Endothelial cell of umbilical vein (primary cell): ENCODE results near the gene TRIM29. TPM values are rescaled to one million over a fixed set of nuclear protein-coding genes. Genes with fewer than 3 reads are reported as not detected.

Source experiments
- BruUV-seq: library from RNA; stranded (reverse); fragments of 400-500 nt; replicated peaks from 2 replicates; lab custom pipeline; 2021; lab: Mats Ljungman, UMichigan
- CTCF ChIA-PET: fragments of 300-600, 350-600 bp; sonication (Branson Sonifier 250); formaldehyde crosslinking; loops from one replicate; lab custom pipeline; 2021; ENCODE audit warnings: antibody characterized with exemption, inconsistent platforms; lab: Charles Lee
- POLR2A ChIA-PET: fragments of 300-600, 350-600 bp; sonication (Branson Sonifier 250); formaldehyde crosslinking; loops from one replicate; lab custom pipeline; 2021; ENCODE audit warnings: antibody characterized with exemption, inconsistent platforms; lab: Charles Lee
- DNase-seq: peaks from one replicate; pipeline ENCODE4 v3.0.0-alpha.2; 2011; ENCODE audit warnings: low read depth, low spot score
- FAIRE-seq: peaks from 2 replicates; lab custom pipeline; 2011; peaks lifted over from hg19 to GRCh38; lab: Jason Lieb, UNC
- H2AFZ ChIP-seq: 2 replicates; pipeline ENCODE4 v1.6.0; 2012; ENCODE audit warnings: low read depth, low read length, control low read depth, inconsistent platforms
- H3K27ac ChIP-seq: 2 replicates; pipeline ENCODE4 v1.5.1; 2011; ENCODE audit warnings: low read depth, mild to moderate bottlenecking, control low read depth, low read length, moderate library complexity; ENCODE audit not compliant: insufficient read depth
- H3K27me3 ChIP-seq, 2 experiments: 2 replicates each; pipeline versions ENCODE4 v1.6.0 to v1.6.1; 2011; ENCODE audit warnings: low read length in 2 of 2, mixed read lengths in 1 of 2; ENCODE audit not compliant: control insufficient read depth in 2 of 2, insufficient read depth in 2 of 2
- H3K36me3 ChIP-seq, 2 experiments: 2 replicates in 1 of 2; 3 replicates in 1 of 2; pipeline ENCODE4 v1.5.1; 2011; ENCODE audit warnings: low read length in 2 of 2, mild to moderate bottlenecking in 1 of 2, moderate library complexity in 1 of 2; ENCODE audit not compliant: control insufficient read depth in 2 of 2, insufficient read depth in 2 of 2; ENCODE audit errors: extremely low read depth in 1 of 2
- H3K4me1 ChIP-seq: 3 replicates; pipeline ENCODE4 v1.5.1; 2011; ENCODE audit warnings: mild to moderate bottlenecking, low read length; ENCODE audit not compliant: control insufficient read depth, insufficient read depth; ENCODE audit errors: extremely low read depth
- H3K4me2 ChIP-seq: 2 replicates; pipeline ENCODE4 v1.6.1; 2011; ENCODE audit warnings: low read length, control low read depth, mixed read lengths; ENCODE audit not compliant: insufficient read depth
- H3K4me3 ChIP-seq, 3 experiments: fragments of 200-600 bp in 1 of 3; sonication (generic), shearing (Covaris generic) in 1 of 3; replicated peaks in 1 of 3; 2 replicates each; pipeline ENCODE4 v1.5.1; 2011 to 2016; ENCODE audit warnings: control low read depth in 3 of 3, low read length in 3 of 3, mild to moderate bottlenecking in 2 of 3, inconsistent platforms in 1 of 3, low read depth in 1 of 3, moderate library complexity in 1 of 3; ENCODE audit not compliant: insufficient read depth in 1 of 3
- H3K79me2 ChIP-seq: 2 replicates; pipeline ENCODE4 v1.6.0; 2012; ENCODE audit warnings: low read length, inconsistent platforms; ENCODE audit not compliant: control insufficient read depth, insufficient read depth
- H3K9ac ChIP-seq: replicated peaks from 2 replicates; pipeline ENCODE3; 2011; ENCODE audit warnings: low read length, control low read depth; ENCODE audit not compliant: insufficient read depth; ENCODE audit errors: extremely low read depth
- H3K9me1 ChIP-seq: replicated peaks from 3 replicates; pipeline ENCODE4 v1.6.0; 2011; ENCODE audit warnings: mild to moderate bottlenecking, low read length; ENCODE audit not compliant: control insufficient read depth, insufficient read depth; ENCODE audit errors: extremely low read depth
- H3K9me3 ChIP-seq: replicated peaks from 2 replicates; pipeline ENCODE4 v1.5.1; 2012; ENCODE audit warnings: low read length, inconsistent platforms; ENCODE audit not compliant: control insufficient read depth, insufficient read depth
- H4K20me1 ChIP-seq: replicated peaks from 2 replicates; pipeline ENCODE3; 2011; ENCODE audit warnings: mild to moderate bottlenecking, low read length; ENCODE audit not compliant: control insufficient read depth, insufficient read depth; ENCODE audit errors: extremely low read depth
- EZH2 ChIP-seq: IDR thresholded peaks from 2 replicates; pipeline ENCODE4 v1.6.1; 2012; ENCODE audit warnings: borderline replicate concordance, low read depth, mild to moderate bottlenecking, moderate library complexity, low read length, inconsistent platforms; ENCODE audit not compliant: severe bottlenecking
- FOS ChIP-seq: IDR thresholded peaks from 2 replicates; pipeline ENCODE4 v1.6.1; 2011; ENCODE audit warnings: mild to moderate bottlenecking, low read length, moderate library complexity, borderline replicate concordance; ENCODE audit not compliant: insufficient read depth
- GATA2 ChIP-seq: IDR thresholded peaks from 2 replicates; pipeline ENCODE4 v1.7.0; 2011; ENCODE audit warnings: low read depth, mild to moderate bottlenecking, moderate library complexity, mixed read lengths, low read length; ENCODE audit not compliant: insufficient read length, insufficient read depth
- JUN ChIP-seq: IDR thresholded peaks from 2 replicates; pipeline ENCODE4 v1.6.1; 2011; ENCODE audit warnings: borderline replicate concordance, low read depth; ENCODE audit not compliant: insufficient read length, insufficient read depth
- MYC ChIP-seq: IDR thresholded peaks from one replicate; pipeline ENCODE4 v1.6.1; 2011; ENCODE audit warnings: mild to moderate bottlenecking, low read depth, low read length
- POLR2A ChIP-seq: IDR thresholded peaks from 2 replicates; pipeline ENCODE4 v1.6.1; 2012; ENCODE audit warnings: low read depth, mild to moderate bottlenecking, control low read depth, low read length
- POLR2AphosphoS5 ChIP-seq: IDR thresholded peaks from 2 replicates; pipeline ENCODE4 v1.6.1; 2012; ENCODE audit warnings: low read depth, mild to moderate bottlenecking, control low read depth, low read length, moderate library complexity; ENCODE audit not compliant: insufficient read depth
- dilution Hi-C: fragments of 300-500 bp; cut with MboI; formaldehyde crosslinking; loops from one replicate; pipeline ENCODE4 v1.15.0; 2019; ENCODE audit warnings: low sequenced_read_pairs; ENCODE audit not compliant: extremely low pct_ligation_motif_present
- intact Hi-C: fragments of 100-400 bp; cut with micrococcal nuclease; formaldehyde crosslinking; loops from one replicate; pipeline ENCODE4 v1.10.0; 2022
- polyA plus RNA-seq, 4 experiments: library from polyadenylated mRNA; depleted of rRNA in 3 of 4; stranded (reverse) in 3 of 4; unstranded in 1 of 4; fragments of >200 nt; gene quantifications; 2 replicates each; pipeline versions ENCODE4 v1.2.1 to v1.2.3, GENCODE V29; 2011 to 2012; ENCODE audit warnings: missing spikeins in 1 of 4
- total RNA-seq: library from RNA; stranded (reverse); gene quantifications from 2 replicates; pipeline ENCODE4 v1.2.3, GENCODE V29; 2021
- TF ChIP-seq, protein P1 (sequence below), 2 donors: IDR thresholded peaks; 1 replicate in 1 of 2; 2 replicates in 1 of 2; pipeline ENCODE4 v1.5.1; 2011; ENCODE audit warnings: low read length in 2 of 2, mild to moderate bottlenecking in 2 of 2, moderate library complexity in 2 of 2, control low read depth in 1 of 2, inconsistent platforms in 1 of 2, low read depth in 1 of 2; ENCODE audit not compliant: insufficient read depth in 1 of 2; ENCODE audit errors: extremely low read depth in 1 of 2
- TF ChIP-seq, protein P2 (sequence below): IDR thresholded peaks from 2 replicates; pipeline ENCODE4 v1.6.1; 2011; ENCODE audit not compliant: insufficient read depth, insufficient read length

Gene TRIM29
- total and polyA plus RNA-seq, 2 donors (not counting 3 experiments of a cell fraction or from before 2014, with no cell fraction given): not detected

DNA sequence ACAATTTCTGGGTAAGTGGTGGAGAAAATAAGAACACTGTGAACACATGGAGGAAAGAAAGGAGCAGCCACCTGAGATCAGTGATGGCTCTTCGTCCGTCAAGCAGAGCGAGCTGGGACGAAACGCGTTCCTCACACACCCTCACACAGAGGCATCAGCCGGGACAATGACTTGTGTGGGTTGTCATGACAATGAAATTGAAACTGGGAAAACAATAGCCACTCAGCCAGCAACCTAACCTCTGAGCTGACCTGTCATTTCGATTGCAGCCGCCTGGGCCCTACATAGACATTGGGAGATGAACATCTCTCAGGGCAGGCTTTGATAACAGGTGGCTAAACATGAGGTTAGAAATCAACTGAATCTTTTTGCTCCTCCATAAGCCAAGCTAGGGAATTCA lies 51.3 kb downstream of the TRIM29 start:
- dilution Hi-C loops: no loop called here
- POLR2A ChIA-PET: no interaction called here
- no TSS peak for BruUV-seq
- TF ChIP-seq, protein P1, sequence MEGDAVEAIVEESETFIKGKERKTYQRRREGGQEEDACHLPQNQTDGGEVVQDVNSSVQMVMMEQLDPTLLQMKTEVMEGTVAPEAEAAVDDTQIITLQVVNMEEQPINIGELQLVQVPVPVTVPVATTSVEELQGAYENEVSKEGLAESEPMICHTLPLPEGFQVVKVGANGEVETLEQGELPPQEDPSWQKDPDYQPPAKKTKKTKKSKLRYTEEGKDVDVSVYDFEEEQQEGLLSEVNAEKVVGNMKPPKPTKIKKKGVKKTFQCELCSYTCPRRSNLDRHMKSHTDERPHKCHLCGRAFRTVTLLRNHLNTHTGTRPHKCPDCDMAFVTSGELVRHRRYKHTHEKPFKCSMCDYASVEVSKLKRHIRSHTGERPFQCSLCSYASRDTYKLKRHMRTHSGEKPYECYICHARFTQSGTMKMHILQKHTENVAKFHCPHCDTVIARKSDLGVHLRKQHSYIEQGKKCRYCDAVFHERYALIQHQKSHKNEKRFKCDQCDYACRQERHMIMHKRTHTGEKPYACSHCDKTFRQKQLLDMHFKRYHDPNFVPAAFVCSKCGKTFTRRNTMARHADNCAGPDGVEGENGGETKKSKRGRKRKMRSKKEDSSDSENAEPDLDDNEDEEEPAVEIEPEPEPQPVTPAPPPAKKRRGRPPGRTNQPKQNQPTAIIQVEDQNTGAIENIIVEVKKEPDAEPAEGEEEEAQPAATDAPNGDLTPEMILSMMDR (IDR thresholded peaks at IDR 0.05; ENCODE audit: extremely low read depth in 1 of 2, insufficient read depth in 1 of 2, low read depth in 1 of 2, low read length in 2 of 2): no peak
- TF ChIP-seq JUN (no peak), GATA2 (no peak), POLR2AphosphoS5 (no peak), MYC (no peak), POLR2A (no peak), EZH2 (no peak), FOS (no peak)
- TF ChIP-seq, protein P2, sequence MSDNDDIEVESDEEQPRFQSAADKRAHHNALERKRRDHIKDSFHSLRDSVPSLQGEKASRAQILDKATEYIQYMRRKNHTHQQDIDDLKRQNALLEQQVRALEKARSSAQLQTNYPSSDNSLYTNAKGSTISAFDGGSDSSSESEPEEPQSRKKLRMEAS: no peak
- Histone ChIP-seq H2AFZ (no peak overlapping the region), H3K36me3 (no peaks in the 10 kb centered on the region), H3K4me3 (no peak overlapping the region), H3K27me3 (no peaks in the 10 kb centered on the region), H3K9me1 (no peaks in the 10 kb centered on the region), H3K4me2 (no peak overlapping the region), H3K79me2 (no peaks in the 10 kb centered on the region), H3K9me3 (peaks cover 12% of the 10 kb centered on the region), H4K20me1 (no peaks in the 10 kb centered on the region), H3K4me1 (no peaks in the 10 kb centered on the region), H3K27ac (no peak overlapping the region), H3K9ac (no peak overlapping the region)
- CTCF ChIA-PET: no interaction called here
- DNase-seq (no peak), FAIRE-seq (no peak)
- intact Hi-C loops: no loop called here
